Stomach (tissue), 9 donors: Measurements from ENCODE around the gene DPT. TPM values are rescaled to one million over a fixed set of nuclear protein-coding genes. Genes with fewer than 3 reads are reported as not detected.

ENCODE experiments used
- DNase-seq, 2 donors: peaks; one replicate each; pipeline versions ENCODE4 v3.0.0 to v3.0.0-alpha.2; 2013 to 2019
- H3K27ac ChIP-seq, 5 donors: fragments of 200-600 bp in 4 of 5; sonication (generic) in 4 of 5; one replicate each; pipeline ENCODE4 v1.5.1; 2013 to 2019; ENCODE audit warnings: mild to moderate bottlenecking in 1 of 5, moderate library complexity in 1 of 5
- H3K27me3 ChIP-seq, 3 donors: fragments of 200-600 bp; sonication (generic); one replicate each; pipeline ENCODE4 v1.5.1; 2017 to 2019; ENCODE audit warnings: mixed run types in 1 of 3
- H3K36me3 ChIP-seq, 4 donors: fragments of 200-600 bp; sonication (generic); 1 replicate in 3 of 4; 2 replicates in 1 of 4; pipeline ENCODE4 v1.5.1; 2016 to 2019
- H3K4me1 ChIP-seq, 4 donors: fragments of 200-600 bp; sonication (generic); one replicate each; pipeline ENCODE4 v1.5.1; 2016 to 2019
- H3K4me3 ChIP-seq, 4 donors: fragments of 200-600 bp; sonication (generic) in 3 of 4; one replicate each; pipeline ENCODE4 v1.5.1; 2016 to 2019; ENCODE audit warnings: mild to moderate bottlenecking in 1 of 4
- H3K9me3 ChIP-seq, 4 donors: fragments of 200-600 bp; sonication (generic); one replicate each; pipeline ENCODE4 v1.5.1; 2016 to 2019
- EP300 ChIP-seq: sonication (generic); formaldehyde crosslinking; IDR thresholded peaks from one replicate; pipeline ENCODE4 v1.6.1; 2017; ENCODE audit warnings: antibody characterized with exemption
- POLR2A ChIP-seq, 4 donors: fragments of 450-650 bp; IDR thresholded peaks; one replicate each; pipeline ENCODE4 v1.6.1; 2016; ENCODE audit warnings: antibody characterized with exemption in 4 of 4, control low read depth in 2 of 4, mild to moderate bottlenecking in 1 of 4, moderate library complexity in 1 of 4
- POLR2AphosphoS5 ChIP-seq, 3 donors: sonication (generic); formaldehyde crosslinking; IDR thresholded peaks; one replicate each; pipeline ENCODE4 v1.6.1; 2016; ENCODE audit warnings: antibody characterized with exemption in 3 of 3
- WGBS, 5 donors: extraction: QIAGEN DNeasy Blood & Tissue Kit in 3 of 5; methylation state at CpG; one replicate each; pipeline versions ENCODE4 v1.1.5 to v1.1.7; 2013 to 2018; 5-methylcytosine and 5-hydroxymethylcytosine counted together
- intact Hi-C: fragments of 100-400 bp; cut with DNase I; formaldehyde crosslinking; loops from one replicate; pipeline ENCODE4 v1.15.1; 2023; ENCODE audit warnings: low total_unique reads
- polyA plus RNA-seq, 3 donors: library from polyadenylated mRNA; stranded (reverse); fragments of 200-250 nt; gene quantifications; one replicate each; pipeline ENCODE4 v1.2.3, GENCODE V29; 2013
- total RNA-seq, 5 donors: library from RNA; depleted of rRNA; stranded (reverse); fragments of >200 nt; gene quantifications; one replicate each; pipeline versions ENCODE4 v1.1.0 to v1.2.3, GENCODE V29; 2014 to 2016
- TF ChIP-seq, protein P1 (sequence below), 7 experiments: fragments of 450-650 bp in 4 of 7; fragments of 200-600 bp in 3 of 7; sonication (generic) in 3 of 7; IDR thresholded peaks; one replicate each; pipeline ENCODE4 v1.5.1; 2016 to 2019; ENCODE audit warnings: antibody characterized with exemption in 7 of 7, control low read depth in 2 of 7, mild to moderate bottlenecking in 1 of 7
- donor health status: healthy with polysubstance abuse.
- donor health status: Bipolar disorder and iron deficiency.
- donor health status: healthy.

DPT gene
- total and polyA plus RNA-seq, 8 donors = 20.1 to 86.7 (median 47.1) TPM

GRCh38 chr1:168717906-168718891 lies 10.8 kb downstream of the DPT start:
- Histone ChIP-seq H3K36me3 (no peaks in the 10 kb centered on the region), H3K4me1 (peaks cover 0 to 5% (median 0%) of the 10 kb centered on the region in 4 donors), H3K27ac (no peak overlapping the region), H3K4me3 (no peak overlapping the region), H3K27me3 (no peaks in the 10 kb centered on the region), H3K9me3 (no peaks in the 10 kb centered on the region)
- DNase-seq = peak in 1 of 2 donors; percentile 42
- whole genome bisulfite sequencing, 5 donors = 57 to 75% (median 62%) methylated on average over 10 of the region's 10 CpGs
- intact Hi-C loops = no loop called here
- no peak for TF ChIP-seq POLR2A (IDR thresholded peaks at IDR 0.05)
- TF ChIP-seq EP300 = no peak
- no peak for TF ChIP-seq POLR2AphosphoS5 (IDR thresholded peaks at IDR 0.05)
- TF ChIP-seq, protein P1, sequence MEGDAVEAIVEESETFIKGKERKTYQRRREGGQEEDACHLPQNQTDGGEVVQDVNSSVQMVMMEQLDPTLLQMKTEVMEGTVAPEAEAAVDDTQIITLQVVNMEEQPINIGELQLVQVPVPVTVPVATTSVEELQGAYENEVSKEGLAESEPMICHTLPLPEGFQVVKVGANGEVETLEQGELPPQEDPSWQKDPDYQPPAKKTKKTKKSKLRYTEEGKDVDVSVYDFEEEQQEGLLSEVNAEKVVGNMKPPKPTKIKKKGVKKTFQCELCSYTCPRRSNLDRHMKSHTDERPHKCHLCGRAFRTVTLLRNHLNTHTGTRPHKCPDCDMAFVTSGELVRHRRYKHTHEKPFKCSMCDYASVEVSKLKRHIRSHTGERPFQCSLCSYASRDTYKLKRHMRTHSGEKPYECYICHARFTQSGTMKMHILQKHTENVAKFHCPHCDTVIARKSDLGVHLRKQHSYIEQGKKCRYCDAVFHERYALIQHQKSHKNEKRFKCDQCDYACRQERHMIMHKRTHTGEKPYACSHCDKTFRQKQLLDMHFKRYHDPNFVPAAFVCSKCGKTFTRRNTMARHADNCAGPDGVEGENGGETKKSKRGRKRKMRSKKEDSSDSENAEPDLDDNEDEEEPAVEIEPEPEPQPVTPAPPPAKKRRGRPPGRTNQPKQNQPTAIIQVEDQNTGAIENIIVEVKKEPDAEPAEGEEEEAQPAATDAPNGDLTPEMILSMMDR (IDR thresholded peaks at IDR 0.05) = no peak

DNA sequence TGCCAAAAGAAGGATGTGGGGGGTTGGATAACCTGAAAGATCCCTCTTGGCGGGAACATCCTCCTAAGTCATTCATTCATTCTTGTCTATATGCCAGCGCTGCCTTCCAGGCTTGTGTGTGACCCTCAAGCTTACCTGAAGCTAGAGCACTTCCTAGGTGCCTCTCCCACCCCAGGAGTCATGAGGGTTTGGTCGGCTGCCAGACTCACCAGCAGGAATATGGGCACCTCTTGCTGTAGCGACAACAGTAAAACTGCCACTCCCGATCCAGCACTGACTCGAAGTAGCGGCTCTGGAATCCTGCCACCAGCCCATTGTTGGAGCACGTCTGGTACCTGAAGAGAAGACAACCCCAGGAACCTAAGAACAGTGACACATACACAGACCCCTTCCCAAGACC lies 15.0 kb downstream of the DPT start:
- WGBS, 5 donors = 77 to 87% (median 78%) methylated on average over 8 of the region's 8 CpGs
- Histone ChIP-seq H3K36me3 (no peaks in the 10 kb centered on the region), H3K4me1 (peaks cover 5 to 19% (median 10%) of the 10 kb centered on the region in 4 donors), H3K4me3 (no peak overlapping the region), H3K27ac (no peak overlapping the region), H3K9me3 (no peaks in the 10 kb centered on the region), H3K27me3 (no peaks in the 10 kb centered on the region)
- TF ChIP-seq POLR2AphosphoS5 (IDR thresholded peaks at IDR 0.05) (no peak), POLR2A (IDR thresholded peaks at IDR 0.05) (no peak), EP300 (no peak)
- TF ChIP-seq, protein P1 (IDR thresholded peaks at IDR 0.05) = no peak
- DNase-seq = no peak
- intact Hi-C loops = no loop called here

DNA sequence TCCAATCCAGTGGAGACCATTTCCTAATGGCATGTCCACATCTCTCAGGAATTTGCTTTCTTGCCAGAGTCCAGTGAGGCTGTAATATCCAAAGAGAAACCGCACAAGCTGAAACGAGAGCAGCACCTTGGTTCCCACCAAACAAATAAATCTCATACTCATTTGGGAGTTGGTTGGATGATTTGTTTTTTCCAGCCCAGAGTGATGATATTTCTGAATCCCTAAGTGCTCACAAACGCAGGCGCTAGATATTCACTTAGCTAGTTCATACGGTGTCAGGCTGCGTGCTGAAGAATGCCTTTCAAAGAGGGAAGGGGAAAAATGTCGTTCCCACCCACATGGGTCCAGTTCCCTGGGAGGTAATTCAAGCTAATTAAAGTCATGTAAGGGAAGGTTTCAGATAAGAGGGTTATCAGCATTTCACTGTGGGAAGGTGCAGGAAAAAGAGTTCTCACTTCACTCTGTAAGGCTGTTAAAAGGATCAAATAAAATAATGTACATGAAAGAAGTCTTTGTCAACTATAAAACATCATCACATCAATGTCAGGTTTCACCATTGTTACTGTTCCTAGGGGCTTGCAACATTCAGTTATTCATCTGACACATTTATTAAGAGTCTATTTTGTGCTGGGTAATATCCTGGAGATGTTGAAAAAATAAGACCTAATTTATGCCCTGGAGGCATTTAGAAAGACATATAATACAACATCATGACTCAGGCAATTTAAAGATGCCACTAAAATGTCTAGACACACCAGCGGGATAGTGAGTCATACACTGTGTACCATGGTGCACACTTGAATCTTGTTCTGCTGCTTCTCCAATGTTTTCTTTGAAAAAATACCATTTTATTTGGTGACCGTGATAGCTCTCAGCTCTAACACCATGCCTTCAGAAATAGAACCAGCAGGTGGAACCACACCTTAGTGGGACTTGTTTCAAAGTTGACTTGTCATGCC lies 19.3 kb downstream of the DPT start:
- peak in 1 of 3 donors; percentile 34 for TF ChIP-seq POLR2AphosphoS5 (IDR thresholded peaks at IDR 0.05)
- TF ChIP-seq, protein P1 (IDR thresholded peaks at IDR 0.05) = no peak
- TF ChIP-seq POLR2A (IDR thresholded peaks at IDR 0.05) = no peak
- no peak for TF ChIP-seq EP300
- H3K27me3 ChIP-seq = no peaks in the 10 kb centered on the region
- no peaks in the 10 kb centered on the region for H3K36me3 ChIP-seq
- H3K4me1 ChIP-seq = peaks cover 10 to 34% (median 24%) of the 10 kb centered on the region in 4 donors
- intact Hi-C loops = no loop called here
- DNase-seq = peak in 1 of 2 donors; percentile 75
- H3K27ac ChIP-seq = peak overlapping the region in 4 of 5 donors; percentile 51 to 74 (median 61)
- H3K4me3 ChIP-seq = no peak overlapping the region
- WGBS, 5 donors = 24 to 43% (median 27%) methylated on average over 9 of the region's 9 CpGs
- no peaks in the 10 kb centered on the region for H3K9me3 ChIP-seq
